Mammary epithelial cell (primary cell): Measurements from ENCODE around the gene SPECC1L.

Experiments used
- EZH2 ChIP-seq: IDR thresholded peaks from 2 replicates; pipeline ENCODE4 v1.6.1; 2012; ENCODE audit warnings: low read length, inconsistent platforms, borderline replicate concordance
- TF ChIP-seq, protein P1 (sequence below), 2 donors: IDR thresholded peaks in 1 of 2; conservative IDR thresholded peaks in 1 of 2; 2 replicates each; pipeline ENCODE4 v1.5.1; 2011 to 2012; ENCODE audit warnings: inconsistent platforms in 2 of 2, low read length in 2 of 2, mild to moderate bottlenecking in 2 of 2, control low read depth in 1 of 2, low read depth in 1 of 2; ENCODE audit not compliant: insufficient read depth in 1 of 2; ENCODE audit errors: extremely low read depth in 1 of 2

DNA sequence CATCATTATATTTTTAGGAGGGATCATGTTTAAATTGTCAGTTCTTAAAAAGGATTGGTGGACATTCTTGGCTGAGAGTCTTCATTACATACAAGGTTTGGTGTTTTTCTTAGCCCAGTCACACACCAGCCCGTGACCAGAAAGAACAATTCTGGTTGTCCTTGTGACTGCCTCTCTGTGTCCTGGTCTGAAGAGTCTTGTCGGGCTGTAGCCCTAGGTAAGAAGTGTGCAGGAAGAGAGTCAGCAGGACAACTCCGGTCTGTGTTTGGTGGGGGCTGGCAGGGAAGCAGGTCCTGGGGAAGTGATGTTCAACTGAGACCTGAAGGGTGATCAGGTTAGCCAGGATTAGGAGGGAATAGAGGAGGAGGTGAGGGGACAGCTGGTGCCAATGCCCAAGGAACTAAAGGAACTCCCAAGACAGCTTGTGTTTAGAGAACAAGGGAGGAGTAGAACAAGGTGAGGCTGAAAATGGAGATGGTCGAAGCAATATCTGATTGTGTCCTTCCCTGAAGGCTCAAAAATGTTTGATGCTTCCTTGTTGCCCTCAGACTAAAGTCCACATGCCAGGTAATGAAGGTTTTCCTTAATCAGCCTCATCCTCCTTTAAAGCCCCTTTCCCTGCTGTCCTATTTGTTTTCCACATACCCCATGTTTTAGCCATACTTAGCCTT is 91.5 kb downstream of the SPECC1L start:
- TF ChIP-seq, protein P1, sequence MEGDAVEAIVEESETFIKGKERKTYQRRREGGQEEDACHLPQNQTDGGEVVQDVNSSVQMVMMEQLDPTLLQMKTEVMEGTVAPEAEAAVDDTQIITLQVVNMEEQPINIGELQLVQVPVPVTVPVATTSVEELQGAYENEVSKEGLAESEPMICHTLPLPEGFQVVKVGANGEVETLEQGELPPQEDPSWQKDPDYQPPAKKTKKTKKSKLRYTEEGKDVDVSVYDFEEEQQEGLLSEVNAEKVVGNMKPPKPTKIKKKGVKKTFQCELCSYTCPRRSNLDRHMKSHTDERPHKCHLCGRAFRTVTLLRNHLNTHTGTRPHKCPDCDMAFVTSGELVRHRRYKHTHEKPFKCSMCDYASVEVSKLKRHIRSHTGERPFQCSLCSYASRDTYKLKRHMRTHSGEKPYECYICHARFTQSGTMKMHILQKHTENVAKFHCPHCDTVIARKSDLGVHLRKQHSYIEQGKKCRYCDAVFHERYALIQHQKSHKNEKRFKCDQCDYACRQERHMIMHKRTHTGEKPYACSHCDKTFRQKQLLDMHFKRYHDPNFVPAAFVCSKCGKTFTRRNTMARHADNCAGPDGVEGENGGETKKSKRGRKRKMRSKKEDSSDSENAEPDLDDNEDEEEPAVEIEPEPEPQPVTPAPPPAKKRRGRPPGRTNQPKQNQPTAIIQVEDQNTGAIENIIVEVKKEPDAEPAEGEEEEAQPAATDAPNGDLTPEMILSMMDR (conservative IDR thresholded peaks at IDR 0.05 in 1 of 2, IDR thresholded peaks at IDR 0.05 in 1 of 2; ENCODE audit: extremely low read depth in 1 of 2, insufficient read depth in 1 of 2, low read depth in 1 of 2, low read length in 2 of 2) = no peak
- TF ChIP-seq EZH2 = no peak
